Activated CD4-positive, alpha-beta T cell treated with anti-CD3 and anti-CD28 coated beads, Interleukin-2, amount 50 U/mL, for 16 hours (primary cell): ENCODE data around the gene FAR1.
A peak's percentile ranks its signal among the peaks of the same experiment; 100 is the strongest.
"Not testable (repeated sequence)": the region's sequence is repeated elsewhere in the genome, so short reads cannot be mapped to it uniquely, and the experiment has no call there.

Experiments
- DNase-seq: peaks from one replicate; pipeline ENCODE4 v3.0.0-alpha.2; 2020

Gene FAR1, protein sequence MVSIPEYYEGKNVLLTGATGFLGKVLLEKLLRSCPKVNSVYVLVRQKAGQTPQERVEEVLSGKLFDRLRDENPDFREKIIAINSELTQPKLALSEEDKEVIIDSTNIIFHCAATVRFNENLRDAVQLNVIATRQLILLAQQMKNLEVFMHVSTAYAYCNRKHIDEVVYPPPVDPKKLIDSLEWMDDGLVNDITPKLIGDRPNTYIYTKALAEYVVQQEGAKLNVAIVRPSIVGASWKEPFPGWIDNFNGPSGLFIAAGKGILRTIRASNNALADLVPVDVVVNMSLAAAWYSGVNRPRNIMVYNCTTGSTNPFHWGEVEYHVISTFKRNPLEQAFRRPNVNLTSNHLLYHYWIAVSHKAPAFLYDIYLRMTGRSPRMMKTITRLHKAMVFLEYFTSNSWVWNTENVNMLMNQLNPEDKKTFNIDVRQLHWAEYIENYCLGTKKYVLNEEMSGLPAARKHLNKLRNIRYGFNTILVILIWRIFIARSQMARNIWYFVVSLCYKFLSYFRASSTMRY

GRCh38 chr11:13668102-13668956 is at the start of gene FAR1:
Gene FAR1, plus strand, starts transcription at chr11:13668668. Its CDS starts 26,098 bp downstream, at chr11:13694766.
- peak; percentile 99 for DNase-seq

DNA sequence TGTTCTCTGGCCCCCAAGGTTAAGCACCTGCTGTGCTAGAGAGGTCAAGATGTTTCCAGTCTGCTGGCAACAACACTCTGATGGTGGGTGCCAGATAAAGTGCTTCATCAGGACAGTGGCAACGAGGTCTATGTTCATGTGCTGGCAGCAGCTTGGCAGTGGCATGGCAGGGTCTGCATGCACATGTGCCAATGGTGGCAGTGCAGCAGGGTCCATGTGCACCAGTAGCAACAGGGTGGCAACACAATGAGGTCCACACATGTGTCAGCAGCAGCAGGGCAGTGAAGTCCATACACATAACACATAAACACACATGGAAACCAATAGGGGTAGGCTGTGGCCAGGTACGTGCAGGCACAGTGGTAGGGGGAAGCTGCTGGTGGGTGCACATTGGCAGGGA is 48.4 kb upstream of the FAR1 start:
- DNase-seq, result no peak

- not testable (repeated sequence) for DNase-seq
Measured at GRCh38 chr11:13626818-13627217, 41.6 kb upstream of the FAR1 start.

- not testable (repeated sequence) for DNase-seq
Measured at GRCh38 chr11:13628634-13629033, 39.8 kb upstream of the FAR1 start.

GRCh38 chr11:13629779-13630178 is 38.7 kb upstream of the FAR1 start:
- no peak for DNase-seq

DNA sequence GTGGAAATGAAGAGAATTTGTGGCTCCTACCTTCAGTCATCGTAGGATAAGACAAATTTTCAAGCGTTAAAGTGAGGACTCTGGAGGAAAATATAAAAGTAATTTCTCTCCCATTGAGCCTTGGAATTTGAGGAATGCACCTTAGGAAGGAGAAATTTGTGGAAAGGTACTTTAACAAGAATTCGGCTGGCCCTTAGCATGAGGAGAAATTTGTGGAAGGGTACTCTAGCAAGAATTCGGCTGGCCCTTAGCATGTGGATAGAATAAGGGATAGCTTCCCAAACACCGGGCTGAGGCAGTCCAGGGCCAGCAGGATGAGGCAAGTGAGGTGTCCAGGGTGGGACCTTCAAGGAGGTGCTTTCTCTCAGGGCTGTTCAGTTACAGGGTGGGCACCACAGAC is 33.2 kb upstream of the FAR1 start:
- no peak for DNase-seq

DNA sequence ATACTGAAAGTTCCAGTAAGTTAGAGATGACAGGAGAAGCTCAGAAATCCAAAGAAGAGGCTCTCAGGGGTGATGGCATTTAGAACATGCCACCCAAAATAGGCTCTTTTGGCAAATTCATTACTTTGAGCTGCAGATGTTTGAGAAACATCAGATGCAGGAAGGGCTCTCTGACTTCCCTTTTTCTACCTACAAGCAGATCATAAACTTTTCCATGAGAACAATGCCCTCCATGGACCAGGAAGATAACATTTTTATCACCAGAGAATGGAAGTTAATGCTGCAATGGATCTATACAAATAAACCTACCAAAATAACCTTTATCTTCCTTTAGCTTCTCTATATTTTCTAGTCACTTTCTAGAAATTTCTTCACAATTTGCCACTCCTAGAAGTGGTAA is 32.7 kb upstream of the FAR1 start:
- DNase-seq, result no peak

DNA sequence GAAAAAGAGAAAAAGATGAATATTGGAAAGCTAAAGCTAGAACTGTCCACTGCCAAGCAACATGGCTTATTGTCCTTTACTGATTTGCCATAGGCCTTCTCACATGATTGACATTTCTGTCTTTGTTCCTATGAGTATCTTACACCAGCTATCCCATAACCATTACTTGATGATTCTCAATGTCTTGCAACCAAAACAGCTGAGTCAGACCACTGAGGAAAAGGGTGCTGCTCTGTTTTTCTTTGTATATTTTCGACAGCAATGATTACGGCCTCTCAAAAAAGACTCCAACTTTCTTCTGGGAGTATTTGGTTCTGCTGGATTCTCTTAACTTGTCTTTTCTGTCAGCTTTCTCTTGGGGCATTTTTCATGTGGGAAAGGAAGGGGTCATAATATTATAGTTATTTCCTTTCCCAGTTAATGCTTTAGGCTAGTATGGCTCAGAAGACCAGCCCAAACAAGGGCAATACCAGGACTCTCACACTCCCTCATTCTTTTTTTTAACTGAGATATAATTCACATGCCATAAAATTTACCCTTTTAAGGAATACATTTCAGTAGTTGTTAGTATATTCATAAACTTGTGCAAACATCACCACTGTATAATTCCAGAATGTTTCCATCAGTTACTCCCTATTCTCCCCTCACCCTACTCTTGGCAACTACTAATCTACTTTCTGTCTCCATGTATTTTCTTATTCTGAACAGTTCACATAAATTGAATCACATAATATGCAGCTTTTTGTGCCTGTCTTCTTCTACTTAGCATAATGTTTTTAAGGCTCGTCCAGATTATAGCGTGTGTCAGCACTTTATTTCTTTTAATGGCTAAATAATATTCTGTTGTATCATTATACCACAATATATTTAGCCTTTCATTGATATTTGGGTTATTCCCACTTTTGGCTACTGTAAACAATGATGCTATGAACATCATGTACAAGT is 31.1 kb upstream of the FAR1 start:
- no peak for DNase-seq

- no peak for DNase-seq
Measured at GRCh38 chr11:13638422-13638821, 30.0 kb upstream of the FAR1 start.

DNA sequence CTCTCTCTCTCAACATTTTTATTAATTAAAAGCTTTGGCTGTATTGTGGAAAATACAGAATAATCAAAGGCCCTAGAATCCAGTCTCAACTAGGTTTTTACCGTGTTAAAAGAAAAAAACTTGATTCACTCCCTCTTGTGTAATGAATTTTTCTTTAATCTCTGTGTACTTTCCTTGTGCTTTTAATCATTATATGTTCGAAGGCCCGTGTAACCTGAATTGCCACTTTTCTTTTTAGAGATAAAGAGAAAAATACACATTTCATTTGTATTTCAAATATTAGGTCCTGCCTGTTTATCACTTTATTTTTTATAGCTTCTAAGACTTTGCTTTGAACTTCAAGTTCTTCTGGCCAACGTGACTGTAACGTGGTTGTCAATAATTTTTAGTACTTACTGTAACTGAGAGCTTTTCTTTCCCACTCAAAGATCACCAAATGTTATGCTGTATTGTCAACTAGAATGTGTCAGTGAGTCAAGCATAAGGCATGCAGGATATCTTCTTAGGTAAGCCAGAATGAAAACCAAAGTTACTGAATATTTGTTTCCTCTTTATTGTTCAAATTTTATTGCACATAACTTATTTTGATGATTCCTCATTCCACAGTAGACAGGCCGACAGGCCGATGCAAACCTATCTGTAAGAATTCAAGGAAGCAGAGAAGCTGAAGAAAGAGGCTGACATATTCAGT is 23.3 kb upstream of the FAR1 start:
- no peak for DNase-seq

DNA sequence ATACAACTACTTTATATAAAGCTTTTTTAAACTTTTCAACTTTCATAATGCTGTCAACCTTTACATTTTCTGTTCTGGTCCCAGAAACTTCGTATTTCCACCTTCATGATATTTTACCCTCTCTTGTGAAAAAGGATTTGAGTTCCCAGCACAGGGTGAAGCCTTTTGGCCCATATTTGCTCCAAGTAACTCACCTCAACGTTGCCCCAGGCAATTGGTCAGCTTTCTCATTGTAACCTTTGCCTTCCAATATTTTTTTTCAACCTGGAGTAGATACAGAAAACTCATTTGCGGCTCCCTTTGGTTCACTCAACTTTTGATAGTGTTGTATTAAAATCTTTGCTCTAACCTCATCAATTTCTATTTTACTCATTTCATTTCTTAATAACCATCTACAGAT is 21.1 kb upstream of the FAR1 start:
- DNase-seq, result no peak

DNA sequence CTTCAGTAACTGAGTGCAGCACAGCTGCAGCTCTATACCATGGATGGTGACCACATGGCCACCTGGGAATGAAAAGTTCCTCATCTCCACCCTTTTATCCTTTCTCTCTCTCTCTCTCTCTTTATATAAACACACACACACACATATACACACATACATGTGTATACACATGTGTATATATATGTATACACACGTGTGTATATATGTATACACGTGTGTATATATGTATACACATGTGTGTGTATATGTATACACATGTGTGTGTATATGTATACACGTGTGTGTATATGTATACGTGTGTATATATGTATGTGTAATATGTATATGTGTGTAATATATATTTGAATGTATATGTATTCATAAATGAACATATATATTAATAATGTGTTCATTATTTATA is 18.8 kb upstream of the FAR1 start:
- no peak for DNase-seq

DNA sequence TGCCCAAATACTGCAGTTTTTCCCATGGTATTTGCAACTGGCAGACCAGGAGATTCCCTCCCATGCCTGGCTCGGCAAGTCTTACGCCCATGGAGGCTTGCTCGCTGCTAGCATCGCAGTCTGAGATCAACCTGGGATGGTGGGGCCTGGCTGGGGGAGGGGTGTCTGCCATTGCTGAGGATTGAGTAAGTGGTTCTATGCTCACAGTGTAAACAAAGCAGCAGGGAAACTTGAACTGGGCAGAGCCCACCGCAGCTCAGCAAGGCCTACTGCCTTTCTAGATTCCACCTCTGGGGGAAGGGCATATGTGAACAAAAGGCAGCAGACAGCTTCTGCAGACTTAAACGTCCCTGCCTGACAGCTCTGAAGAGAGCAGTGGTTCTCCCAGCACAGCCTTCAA is 17.0 kb upstream of the FAR1 start:
- DNase-seq, result not testable (repeated sequence)

DNA sequence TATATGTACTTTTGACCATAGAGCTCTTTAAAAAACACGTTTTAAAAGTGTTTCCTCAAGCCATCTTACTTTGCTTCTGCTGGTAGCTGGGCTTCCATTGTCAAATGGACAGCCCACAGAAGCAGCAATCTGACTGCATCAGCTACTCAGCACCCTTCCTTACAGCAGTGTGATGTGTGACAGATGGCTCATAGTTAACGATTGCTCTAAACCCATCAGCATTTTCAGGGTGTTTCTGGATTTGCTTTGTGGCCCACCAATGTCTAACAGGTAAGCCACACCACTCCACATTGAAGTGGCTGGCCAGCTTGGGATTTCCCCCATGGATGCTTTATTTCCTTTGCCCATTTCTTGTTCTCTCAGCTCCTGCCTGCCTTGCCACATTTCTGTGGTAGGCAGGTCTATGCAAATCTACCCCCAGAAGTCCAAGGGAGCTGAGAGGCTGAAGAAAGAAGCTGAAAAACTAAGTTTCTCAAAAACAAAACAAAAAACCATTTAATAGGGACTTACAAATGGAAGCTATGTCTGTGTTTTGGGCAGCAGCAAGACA is 7.3 kb upstream of the FAR1 start:
- no peak for DNase-seq

GRCh38 chr11:13663631-13664071 is 4.8 kb upstream of the FAR1 start:
- no peak for DNase-seq

DNA sequence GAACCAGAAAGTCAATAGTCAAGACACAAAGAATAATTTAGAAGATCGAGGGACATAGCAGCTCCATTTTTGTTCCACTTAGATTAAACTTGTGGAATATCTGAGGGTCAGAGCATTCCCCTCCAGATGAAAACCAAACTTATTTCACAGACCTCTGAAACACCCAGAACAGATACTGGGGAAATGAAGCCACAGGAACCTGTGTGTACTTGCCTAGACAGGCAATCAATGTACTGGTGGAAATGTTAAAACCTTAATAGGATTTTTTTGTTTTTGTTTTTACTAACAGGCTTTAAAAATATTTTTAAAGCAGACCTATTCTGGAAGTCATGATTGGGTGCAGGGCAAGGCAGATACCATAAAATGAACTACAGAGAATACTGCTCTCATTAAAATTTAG is 4.1 kb upstream of the FAR1 start:
- no peak for DNase-seq

DNA sequence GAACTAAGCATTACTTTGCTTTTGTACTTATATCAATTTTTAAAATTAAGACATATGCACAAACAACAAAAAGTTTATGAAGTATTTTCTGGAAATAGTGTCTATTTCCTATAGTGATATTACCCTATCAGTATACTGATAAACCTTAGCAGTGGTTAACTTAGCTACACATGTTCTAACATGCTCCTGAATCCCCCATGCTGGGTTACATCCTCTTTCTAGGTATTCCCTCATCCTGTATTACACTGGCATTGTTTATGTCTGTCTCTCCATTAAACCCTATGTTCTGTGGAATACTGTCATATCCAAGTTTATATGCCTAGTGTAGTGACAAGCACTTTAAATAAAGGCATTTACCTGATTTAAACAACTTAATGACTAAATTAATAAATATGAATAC is 1.8 kb upstream of the FAR1 start:
- no peak for DNase-seq

- DNase-seq, result no peak
Measured at GRCh38 chr11:13667245-13667644, 1.2 kb upstream of the FAR1 start.

- DNase-seq, result no peak
Measured at GRCh38 chr11:13667795-13668101, 720 bp upstream of the FAR1 start.

DNA sequence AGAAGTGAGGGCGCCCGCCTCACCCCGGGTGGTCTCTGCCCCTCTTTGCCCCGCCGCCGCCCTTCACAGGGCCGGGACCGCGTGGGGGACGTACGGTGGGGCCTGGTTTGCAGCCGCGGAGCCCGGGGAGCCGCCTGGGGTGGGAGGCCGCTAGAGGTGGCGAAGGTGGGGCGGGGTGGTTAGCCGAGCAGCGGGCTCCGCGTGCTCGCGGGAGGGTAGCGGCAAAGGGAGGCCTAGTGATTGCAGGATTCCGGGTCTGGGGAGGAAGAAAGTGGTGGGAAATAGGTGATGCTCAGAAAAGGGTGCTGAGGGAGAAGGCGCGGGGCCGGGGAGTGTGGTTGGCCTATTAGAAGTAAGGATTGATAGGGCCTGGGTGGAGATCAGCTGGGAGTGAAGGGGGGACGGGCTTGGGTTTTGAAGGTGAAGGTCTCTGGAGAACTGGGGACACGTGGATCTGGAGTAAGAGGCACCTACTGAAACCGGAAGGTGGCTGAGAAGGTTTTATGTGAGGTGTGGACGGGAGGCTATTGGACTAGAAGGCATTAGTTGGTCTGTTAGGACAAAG is 571 bp downstream of the FAR1 start:
- DNase-seq, result peak; percentile 51
